IMR-90 (cell line): ENCODE results near the gene MRPL48. TPM values are rescaled to one million over a fixed set of nuclear protein-coding genes. Genes with fewer than 3 reads are reported as not detected.

Experiments
- ATAC-seq: fragments of 200-7000 bp; cut with Tn5 transposase; 2 replicates; pipeline ENCODE4 v1.9.1; 2020; ENCODE audit warnings: low read depth, mild to moderate bottlenecking, moderate library complexity
- BruUV-seq: library from RNA; stranded (reverse); fragments of 400-500 nt; replicated peaks from 2 replicates; lab custom pipeline; 2021; lab: Mats Ljungman, UMichigan
- CTCF ChIA-PET: fragments of 300-600 bp; formaldehyde crosslinking; extraction: SDS; loops from one replicate; lab custom pipeline; 2021; ENCODE audit warnings: antibody characterized with exemption; lab: Yijun Ruan, JAX
- POLR2A ChIA-PET: fragments of 300-600 bp; sonication (Branson Sonifier 250); formaldehyde crosslinking; loops from one replicate; lab custom pipeline; 2022; ENCODE audit warnings: antibody characterized with exemption; ENCODE audit not compliant: unreplicated experiment; lab: Charles Lee
- DNase-seq: peaks from one replicate; pipeline ENCODE4 v3.0.0; 2013
- H2AFZ ChIP-seq: replicated peaks from 2 replicates; pipeline ENCODE3; 2013; ENCODE audit warnings: low read length, mild to moderate bottlenecking; ENCODE audit not compliant: poor library complexity
- H2AK5ac ChIP-seq: 2 replicates; pipeline ENCODE4 v1.6.1; 2013; ENCODE audit warnings: low read depth, low read length, inconsistent platforms
- H2AK9ac ChIP-seq: replicated peaks from 2 replicates; pipeline ENCODE3; 2013; ENCODE audit warnings: mild to moderate bottlenecking, low read depth, low read length, moderate library complexity; ENCODE audit not compliant: poor library complexity
- H2BK120ac ChIP-seq: 2 replicates; pipeline ENCODE4 v1.6.1; 2013; ENCODE audit warnings: low read depth, low read length, inconsistent platforms
- H2BK15ac ChIP-seq: 3 replicates; pipeline ENCODE4 v1.6.1; 2013; ENCODE audit warnings: low read depth, low read length, inconsistent platforms
- H2BK20ac ChIP-seq: 2 replicates; pipeline ENCODE4 v1.6.1; 2013; ENCODE audit warnings: low read depth, mild to moderate bottlenecking, inconsistent platforms, low read length, moderate library complexity
- H2BK5ac ChIP-seq: 2 replicates; pipeline ENCODE4 v1.6.1; 2013; ENCODE audit warnings: mild to moderate bottlenecking, low read depth, low read length, inconsistent platforms; ENCODE audit not compliant: poor library complexity, severe bottlenecking
- H3K14ac ChIP-seq: replicated peaks from 2 replicates; pipeline ENCODE4 v1.6.1; 2013; ENCODE audit warnings: low read depth, low read length, inconsistent platforms
- H3K18ac ChIP-seq: 2 replicates; pipeline ENCODE4 v1.6.1; 2013; ENCODE audit warnings: low read depth, low read length, control low read depth
- H3K23ac ChIP-seq: 2 replicates; pipeline ENCODE4 v1.6.1; 2013; ENCODE audit warnings: low read depth, low read length, inconsistent platforms
- H3K27ac ChIP-seq: 2 replicates; pipeline ENCODE4 v1.5.1; 2013; ENCODE audit warnings: mild to moderate bottlenecking, control low read depth, low read length; ENCODE audit not compliant: insufficient read depth
- H3K27me3 ChIP-seq: 2 replicates; pipeline ENCODE4 v1.6.1; 2013; ENCODE audit warnings: low read length; ENCODE audit not compliant: control insufficient read depth, insufficient read depth
- H3K36me3 ChIP-seq: 2 replicates; pipeline ENCODE4 v1.6.1; 2013; ENCODE audit warnings: low read length, mixed read lengths; ENCODE audit not compliant: control insufficient read depth, insufficient read depth
- H3K4ac ChIP-seq: 2 replicates; pipeline ENCODE4 v1.6.1; 2013; ENCODE audit warnings: low read depth, low read length, inconsistent platforms
- H3K4me1 ChIP-seq: 2 replicates; pipeline ENCODE4 v1.6.1; 2013; ENCODE audit warnings: low read length, mixed read lengths; ENCODE audit not compliant: control insufficient read depth, insufficient read depth
- H3K4me2 ChIP-seq: 2 replicates; pipeline ENCODE4 v1.6.1; 2013; ENCODE audit warnings: low read depth, mild to moderate bottlenecking, control low read depth, low read length, moderate library complexity
- H3K4me3 ChIP-seq: 2 replicates; pipeline ENCODE4 v1.5.1; 2013; ENCODE audit warnings: low read depth, mild to moderate bottlenecking, control low read depth, low read length, moderate library complexity; ENCODE audit not compliant: insufficient read depth
- H3K56ac ChIP-seq: 2 replicates; pipeline ENCODE4 v1.6.1; 2013; ENCODE audit warnings: low read length, inconsistent platforms; ENCODE audit not compliant: insufficient read depth; ENCODE audit errors: extremely low read depth
- H3K79me1 ChIP-seq, 2 experiments: 2 replicates each; pipeline ENCODE4 v1.6.1; 2013; ENCODE audit warnings: low read length in 2 of 2, inconsistent platforms in 1 of 2, low read depth in 1 of 2
- H3K9ac ChIP-seq: 2 replicates; pipeline ENCODE4 v1.6.1; 2013; ENCODE audit warnings: low read depth, low read length, control low read depth
- H3K9me1 ChIP-seq: 2 replicates; pipeline ENCODE4 v1.6.1; 2013; ENCODE audit warnings: low read length, inconsistent platforms; ENCODE audit not compliant: insufficient read depth
- H3K9me3 ChIP-seq: 2 replicates; pipeline ENCODE4 v1.6.1; 2013; ENCODE audit warnings: low read length; ENCODE audit not compliant: control insufficient read depth, insufficient read depth
- H4K20me1 ChIP-seq: 2 replicates; pipeline ENCODE4 v1.6.1; 2013; ENCODE audit warnings: low read length, inconsistent platforms; ENCODE audit not compliant: insufficient read depth
- H4K5ac ChIP-seq: 2 replicates; pipeline ENCODE4 v1.6.1; 2013; ENCODE audit warnings: mild to moderate bottlenecking, low read depth, low read length, control low read depth
- H4K8ac ChIP-seq, 2 experiments: 2 replicates each; pipeline ENCODE4 v1.6.1; 2013; ENCODE audit warnings: low read depth in 2 of 2, low read length in 2 of 2, control low read depth in 1 of 2, inconsistent platforms in 1 of 2
- H4K91ac ChIP-seq: 2 replicates; pipeline ENCODE4 v1.6.1; 2013; ENCODE audit warnings: low read depth, low read length, inconsistent platforms; ENCODE audit not compliant: insufficient read depth
- BHLHE40 ChIP-seq: fragments of 150-350 bp; IDR thresholded peaks from 2 replicates; pipeline ENCODE4 v1.6.1; 2016; ENCODE audit warnings: mild to moderate bottlenecking, low read depth, low read length
- CEBPB ChIP-seq: IDR thresholded peaks from 2 replicates; pipeline ENCODE4 v1.6.1; 2012; ENCODE audit warnings: low read depth, low read length, improper control_type of control experiment
- CHD1 ChIP-seq: IDR thresholded peaks from 2 replicates; pipeline ENCODE4 v1.6.1; 2012; ENCODE audit warnings: low read depth, low read length, improper control_type of control experiment
- MAFK ChIP-seq: IDR thresholded peaks from 2 replicates; pipeline ENCODE4 v1.6.1; 2012; ENCODE audit warnings: low read depth, low read length, improper control_type of control experiment
- MXI1 ChIP-seq: IDR thresholded peaks from 2 replicates; pipeline ENCODE4 v1.6.1; 2012; ENCODE audit warnings: low read depth, mild to moderate bottlenecking, low read length, moderate library complexity, borderline replicate concordance
- NFE2L2 ChIP-seq: fragments of 150-350 bp; IDR thresholded peaks from 2 replicates; pipeline ENCODE4 v1.6.1; 2016; ENCODE audit warnings: low read depth, mild to moderate bottlenecking, low read length
- dilution Hi-C: fragments of 300-500 bp; cut with HindIII; formaldehyde crosslinking; loops from one replicate; pipeline ENCODE4 v1.14.3; 2018; ENCODE audit warnings: low sequenced_read_pairs; ENCODE audit not compliant: unreplicated experiment
- in situ Hi-C: fragments of 300-500 bp; cut with MboI; formaldehyde crosslinking; loops from 3 replicates; pipeline ENCODE4 v1.14.3; 2019; ENCODE audit warnings: low sequenced_read_pairs, inconsistent platforms, mixed read lengths
- intact Hi-C: fragments of 100-400 bp; cut with micrococcal nuclease; formaldehyde crosslinking; loops from 2 replicates; pipeline ENCODE4 v1.10.0; 2022
- polyA plus RNA-seq, 3 experiments: library from polyadenylated mRNA; depleted of rRNA; stranded (reverse); fragments of >200 nt; gene quantifications; 2 replicates each; pipeline ENCODE4 v1.2.3, GENCODE V29; 2012; ENCODE audit warnings: low replicate concordance in 1 of 3
- total RNA-seq: library from RNA; depleted of rRNA; stranded (reverse); fragments of >200 nt; gene quantifications from 2 replicates; pipeline ENCODE4 v1.2.3, GENCODE V29; 2012
- TF ChIP-seq, protein P1 (sequence below): conservative IDR thresholded peaks from 2 replicates; pipeline ENCODE4 v1.5.1; 2012; ENCODE audit warnings: mild to moderate bottlenecking, low read depth, low read length, improper control_type of control experiment

Gene MRPL48
- total and polyA plus RNA-seq, 2 of the 4 experiments (the other 2 are of a cell fraction): 24.0 to 29.4 TPM

DNA sequence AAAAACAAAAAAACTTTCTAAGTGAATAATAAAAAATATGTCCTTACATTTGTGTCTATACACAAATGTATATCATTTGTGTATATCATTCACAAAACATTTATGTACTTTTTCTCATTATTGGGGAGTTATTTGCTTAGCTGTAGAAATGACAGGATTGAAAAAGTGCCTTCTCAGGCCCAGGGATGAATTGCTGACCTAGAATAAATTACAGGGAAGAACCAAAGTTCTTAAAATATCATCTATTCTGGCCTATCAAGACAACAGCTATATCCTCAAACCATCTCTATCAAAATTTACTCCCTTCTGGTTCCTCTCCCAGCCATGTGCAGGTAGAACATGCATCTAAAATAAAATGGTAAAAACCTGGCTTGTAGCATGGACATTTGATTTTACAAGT lies 24.9 kb upstream of the MRPL48 start:
- Histone ChIP-seq H2AFZ (no peak overlapping the region), H3K4me2 (no peak overlapping the region), H3K9me3 (no peaks in the 10 kb centered on the region), H4K91ac (no peak overlapping the region), H3K9ac (no peak overlapping the region), H3K23ac (no peak overlapping the region), H2BK15ac (no peak overlapping the region), H3K27me3 (peaks cover 2% of the 10 kb centered on the region), H2BK20ac (no peak overlapping the region), H3K14ac (no peak overlapping the region), H2AK5ac (no peak overlapping the region), H4K20me1 (peaks cover 20% of the 10 kb centered on the region), H3K36me3 (no peaks in the 10 kb centered on the region), H2AK9ac (no peak overlapping the region), H4K5ac (no peak overlapping the region), H3K79me1 (peaks cover 0 to 13% of the 10 kb centered on the region in 2 experiments; a peak in 2 of 4 replicates), H3K56ac (no peak overlapping the region), H3K9me1 (peaks cover under 1% of the 10 kb centered on the region; the same call in 1 of the 2 replicates), H3K4me1 (no peaks in the 10 kb centered on the region), H4K8ac (no peak overlapping the region), H2BK5ac (no peak overlapping the region), H3K4me3 (no peak overlapping the region), H3K4ac (no peak overlapping the region), H3K27ac (no peak overlapping the region), H2BK120ac (no peak overlapping the region), H3K18ac (no peak overlapping the region)
- TF ChIP-seq, protein P1, sequence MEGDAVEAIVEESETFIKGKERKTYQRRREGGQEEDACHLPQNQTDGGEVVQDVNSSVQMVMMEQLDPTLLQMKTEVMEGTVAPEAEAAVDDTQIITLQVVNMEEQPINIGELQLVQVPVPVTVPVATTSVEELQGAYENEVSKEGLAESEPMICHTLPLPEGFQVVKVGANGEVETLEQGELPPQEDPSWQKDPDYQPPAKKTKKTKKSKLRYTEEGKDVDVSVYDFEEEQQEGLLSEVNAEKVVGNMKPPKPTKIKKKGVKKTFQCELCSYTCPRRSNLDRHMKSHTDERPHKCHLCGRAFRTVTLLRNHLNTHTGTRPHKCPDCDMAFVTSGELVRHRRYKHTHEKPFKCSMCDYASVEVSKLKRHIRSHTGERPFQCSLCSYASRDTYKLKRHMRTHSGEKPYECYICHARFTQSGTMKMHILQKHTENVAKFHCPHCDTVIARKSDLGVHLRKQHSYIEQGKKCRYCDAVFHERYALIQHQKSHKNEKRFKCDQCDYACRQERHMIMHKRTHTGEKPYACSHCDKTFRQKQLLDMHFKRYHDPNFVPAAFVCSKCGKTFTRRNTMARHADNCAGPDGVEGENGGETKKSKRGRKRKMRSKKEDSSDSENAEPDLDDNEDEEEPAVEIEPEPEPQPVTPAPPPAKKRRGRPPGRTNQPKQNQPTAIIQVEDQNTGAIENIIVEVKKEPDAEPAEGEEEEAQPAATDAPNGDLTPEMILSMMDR: no peak
- TF ChIP-seq CEBPB: no peak
- no peak for TF ChIP-seq CHD1
- TF ChIP-seq NFE2L2: no peak
- 0 out of 2 replicates have a peak, but pooled peaks have one; percentile 12 for TF ChIP-seq MAFK
- no peak for TF ChIP-seq MXI1
- TF ChIP-seq BHLHE40: no peak
- CTCF ChIA-PET: no interaction called here
- intact Hi-C loops: no loop called here
- no TSS peak for BruUV-seq
- dilution Hi-C loops: no loop called here
- POLR2A ChIA-PET: no interaction called here
- in situ Hi-C loops: no loop called here
- DNase-seq (no peak), ATAC-seq (no peak)
